Lower leg skin (tissue), 4 donors: ENCODE measurements around the gene KCNJ10. TPM values are rescaled to one million over a fixed set of nuclear protein-coding genes. Genes with fewer than 3 reads are reported as not detected.
A peak's percentile ranks its signal among the peaks of the same experiment; 100 is the strongest.

Source experiments
- DNase-seq, 2 donors: peaks; one replicate each; pipeline ENCODE4 v3.0.0-alpha.2; 2019; ENCODE audit warnings: low spot score in 2 of 2
- H3K4me3 ChIP-seq: fragments of 200-600 bp; sonication (generic); 2 replicates; pipeline ENCODE4 v1.5.1; 2017; ENCODE audit warnings: mild to moderate bottlenecking, low read depth; ENCODE audit not compliant: poor library complexity, severe bottlenecking
- POLR2A ChIP-seq, 2 donors: fragments of 450-650 bp; IDR thresholded peaks; one replicate each; pipeline ENCODE4 v1.6.1; 2016 to 2017; ENCODE audit warnings: antibody characterized with exemption in 2 of 2, mild to moderate bottlenecking in 1 of 2, moderate library complexity in 1 of 2
- WGBS, 2 donors: methylation state at CpG; one replicate each; pipeline ENCODE4 v1.1.5; 2018; 5-methylcytosine and 5-hydroxymethylcytosine counted together
- intact Hi-C: fragments of 100-400 bp; cut with DNase I; formaldehyde crosslinking; loops from one replicate; pipeline ENCODE4 v1.15.0; 2023; ENCODE audit warnings: low total_unique reads
- total RNA-seq, 4 donors: library from RNA; depleted of rRNA; stranded (reverse); fragments of >200 nt; gene quantifications; one replicate each; pipeline ENCODE4 v1.1.0, GENCODE V29; 2016
- TF ChIP-seq, protein P1 (sequence below), 3 donors: fragments of 450-650 bp; IDR thresholded peaks; one replicate each; pipeline ENCODE4 v1.5.1; 2016; ENCODE audit warnings: antibody characterized with exemption in 3 of 3, mild to moderate bottlenecking in 3 of 3, moderate library complexity in 2 of 3

KCNJ10 gene
- not detected for total RNA-seq

DNA sequence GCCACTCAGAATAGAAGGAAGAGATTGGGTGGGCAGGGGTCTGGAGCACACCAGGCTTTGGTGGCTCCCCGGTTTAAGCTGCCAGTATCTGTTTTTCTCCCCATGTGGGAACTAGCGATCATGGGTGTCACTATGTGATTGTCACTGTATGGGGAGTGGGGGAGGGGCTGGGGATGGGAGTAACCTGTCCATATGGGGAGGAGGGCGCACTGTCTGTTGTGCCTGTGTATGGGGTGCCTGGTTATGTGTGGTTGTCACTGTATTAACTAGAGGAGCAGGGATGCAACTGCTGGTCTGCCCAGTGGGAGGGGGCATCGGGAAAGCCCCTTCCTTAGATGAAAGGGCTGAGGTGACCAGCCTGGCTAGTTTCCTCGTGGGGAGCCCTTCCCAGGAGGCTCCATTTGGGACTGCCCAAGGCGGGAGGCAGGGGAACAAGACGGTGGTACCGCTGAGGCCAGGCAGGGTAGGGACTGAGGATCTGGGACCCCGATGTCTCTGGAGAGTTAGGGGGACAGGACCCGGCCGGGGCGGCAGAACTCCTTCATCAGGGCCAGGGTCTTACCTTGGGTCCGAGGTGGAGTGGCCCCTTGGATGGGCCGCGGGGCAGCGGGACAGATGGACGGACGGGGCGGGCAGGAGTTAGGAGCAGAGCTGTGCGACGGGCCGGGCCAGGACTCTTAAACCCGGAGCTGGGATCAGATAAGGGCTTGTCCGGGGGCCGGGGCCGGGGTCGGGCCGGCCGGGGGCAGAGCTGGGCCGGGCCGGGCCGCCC lies at the start of gene KCNJ10:
Gene KCNJ10 (minus strand): TSS at position 701 of the 772 bp plus-strand sequence. CDS start 27,628 bp downstream, outside the sequence.
- peak within 1 kb of the TSS; percentile 4 for H3K4me3 ChIP-seq
- TF ChIP-seq, protein P1, sequence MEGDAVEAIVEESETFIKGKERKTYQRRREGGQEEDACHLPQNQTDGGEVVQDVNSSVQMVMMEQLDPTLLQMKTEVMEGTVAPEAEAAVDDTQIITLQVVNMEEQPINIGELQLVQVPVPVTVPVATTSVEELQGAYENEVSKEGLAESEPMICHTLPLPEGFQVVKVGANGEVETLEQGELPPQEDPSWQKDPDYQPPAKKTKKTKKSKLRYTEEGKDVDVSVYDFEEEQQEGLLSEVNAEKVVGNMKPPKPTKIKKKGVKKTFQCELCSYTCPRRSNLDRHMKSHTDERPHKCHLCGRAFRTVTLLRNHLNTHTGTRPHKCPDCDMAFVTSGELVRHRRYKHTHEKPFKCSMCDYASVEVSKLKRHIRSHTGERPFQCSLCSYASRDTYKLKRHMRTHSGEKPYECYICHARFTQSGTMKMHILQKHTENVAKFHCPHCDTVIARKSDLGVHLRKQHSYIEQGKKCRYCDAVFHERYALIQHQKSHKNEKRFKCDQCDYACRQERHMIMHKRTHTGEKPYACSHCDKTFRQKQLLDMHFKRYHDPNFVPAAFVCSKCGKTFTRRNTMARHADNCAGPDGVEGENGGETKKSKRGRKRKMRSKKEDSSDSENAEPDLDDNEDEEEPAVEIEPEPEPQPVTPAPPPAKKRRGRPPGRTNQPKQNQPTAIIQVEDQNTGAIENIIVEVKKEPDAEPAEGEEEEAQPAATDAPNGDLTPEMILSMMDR (IDR thresholded peaks at IDR 0.05), result no peak
- TF ChIP-seq POLR2A (IDR thresholded peaks at IDR 0.05), result no peak
- intact Hi-C loops, result no loop called here
- no peak for DNase-seq
- 16 to 17% methylated on average over 24 to 25 of the region's 32 CpGs for WGBS, 2 donors

DNA sequence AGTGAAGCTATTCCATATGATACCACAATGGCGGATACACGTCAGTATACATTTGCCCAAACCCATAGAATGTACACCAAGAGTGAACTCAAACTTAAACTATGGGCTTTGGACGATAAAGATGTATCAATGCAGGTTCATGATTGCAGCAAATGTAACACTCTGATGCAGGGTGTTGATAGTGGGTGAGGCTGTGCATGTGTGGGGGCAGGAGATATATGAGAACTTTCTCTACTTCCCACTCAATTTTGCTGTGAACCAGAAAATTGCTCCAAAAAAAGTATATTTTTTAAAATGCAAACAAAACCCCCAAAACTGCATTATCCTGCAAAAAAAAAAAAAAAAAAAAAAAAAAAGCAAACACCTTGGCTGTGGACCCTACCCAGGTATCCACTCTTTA lies 49.0 kb upstream of the KCNJ10 start:
- 77 to 92% methylated on average over 3 of the region's 3 CpGs for WGBS, 2 donors
- no peak for TF ChIP-seq POLR2A (IDR thresholded peaks at IDR 0.05)
- TF ChIP-seq, protein P1 (IDR thresholded peaks at IDR 0.05), result no peak
- intact Hi-C loops, result no loop called here

DNA sequence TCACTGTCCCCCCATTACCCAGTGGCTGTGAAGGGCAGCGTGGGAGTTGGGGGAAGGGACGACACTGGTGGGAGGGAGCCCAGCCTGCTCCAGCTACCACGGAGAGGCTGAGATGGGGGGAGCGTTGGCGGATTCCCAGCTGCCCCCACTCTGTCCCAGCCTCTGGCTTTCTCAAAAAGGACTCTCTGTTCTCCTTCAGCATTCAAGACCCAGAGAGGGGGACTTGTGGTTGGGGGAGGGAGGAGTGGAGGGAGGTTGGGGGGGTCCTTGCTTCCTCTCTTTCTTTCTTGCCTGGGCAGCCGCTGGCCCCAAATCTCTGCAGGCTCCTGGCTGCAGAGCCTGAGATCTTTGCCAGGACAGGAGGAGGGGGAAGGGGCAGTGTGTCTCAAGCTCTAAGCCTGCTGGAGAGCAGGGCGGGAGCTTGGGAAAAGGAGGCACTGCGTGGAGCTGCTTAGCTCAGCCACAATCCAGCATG lies 47.8 kb upstream of the KCNJ10 start:
- no peak overlapping the region for H3K4me3 ChIP-seq
- intact Hi-C loops, result no loop called here
- WGBS, 2 donors, result 27 to 30% methylated on average over 6 to 8 of the region's 8 CpGs
- TF ChIP-seq, protein P1 (IDR thresholded peaks at IDR 0.05), result no peak
- no peak for TF ChIP-seq POLR2A (IDR thresholded peaks at IDR 0.05)
- no peak for DNase-seq

More for the DNA sequence above, 49.0 kb upstream of the KCNJ10 start:
- no peak for DNase-seq
- H3K4me3 ChIP-seq, result no peak overlapping the region

DNA sequence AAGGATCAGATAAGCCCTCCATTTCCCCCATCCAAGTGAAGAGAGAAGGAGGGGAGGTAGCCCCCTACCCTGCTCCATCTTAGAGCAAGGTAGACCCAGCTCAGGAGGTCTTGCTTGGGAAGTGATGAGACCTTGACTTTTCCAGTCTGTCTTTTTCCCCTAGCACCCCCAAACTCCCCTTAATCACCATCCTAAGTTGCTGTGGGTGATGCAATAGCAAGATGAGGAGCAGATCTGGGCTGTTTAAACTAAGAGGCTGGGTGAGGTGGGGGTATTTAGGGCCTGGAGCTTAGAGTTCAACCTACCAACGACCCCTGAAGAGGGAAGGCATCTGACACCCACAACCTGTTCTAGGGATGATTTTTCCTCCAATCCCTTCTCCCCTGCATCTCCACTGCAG lies 47.3 kb upstream of the KCNJ10 start:
- TF ChIP-seq, protein P1 (IDR thresholded peaks at IDR 0.05), result no peak
- no peak for TF ChIP-seq POLR2A (IDR thresholded peaks at IDR 0.05)
- H3K4me3 ChIP-seq, result no peak overlapping the region
- 22 to 27% methylated on average over 1 of the region's 1 CpG for WGBS, 2 donors
- intact Hi-C loops, result no loop called here
- no peak for DNase-seq

DNA sequence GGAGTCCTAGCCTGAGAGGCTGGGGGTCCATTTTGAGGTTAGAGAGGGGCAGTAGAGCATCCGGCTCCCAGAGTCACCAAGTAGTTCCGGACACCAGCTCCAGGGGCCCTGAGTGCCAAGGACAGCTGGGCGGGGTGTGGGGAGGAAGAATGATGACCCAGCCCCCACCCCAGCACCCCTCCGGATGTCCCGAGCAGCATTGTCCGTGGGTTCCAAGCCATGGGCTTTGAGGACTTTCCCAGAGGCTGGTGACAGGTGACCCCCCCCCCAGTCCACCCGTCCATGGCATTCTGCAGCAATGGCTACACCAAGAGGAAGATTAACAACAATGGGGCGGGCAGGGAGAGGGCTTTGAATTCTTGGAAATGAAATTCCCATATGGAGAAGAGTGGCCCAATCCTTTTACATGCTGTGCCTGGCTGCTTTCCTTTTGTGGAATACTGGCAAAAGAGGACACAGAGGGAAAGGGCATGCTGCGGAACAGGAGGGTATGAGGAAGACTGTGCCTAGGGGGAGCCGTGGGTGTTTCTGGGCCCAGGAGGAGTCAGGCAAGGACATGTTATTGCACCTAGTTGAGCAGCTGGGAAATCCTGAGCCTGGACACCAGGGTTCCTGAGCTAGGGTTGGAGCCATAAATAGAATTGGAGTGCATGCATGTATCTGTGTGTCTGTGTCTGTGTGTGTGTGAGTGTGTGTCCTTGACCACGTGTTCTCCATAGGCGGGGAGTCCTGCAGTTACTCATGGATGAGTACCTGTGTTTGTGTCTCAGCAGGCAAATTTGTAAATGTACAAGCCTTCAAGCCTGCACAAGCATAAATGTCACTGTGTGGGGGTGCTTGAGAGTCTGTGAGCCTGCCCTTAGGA lies 46.6 kb upstream of the KCNJ10 start:
- no peak for DNase-seq
- WGBS, 2 donors, result 54% methylated on average over 12 of the region's 12 CpGs
- H3K4me3 ChIP-seq, result no peak overlapping the region
- TF ChIP-seq POLR2A (IDR thresholded peaks at IDR 0.05), result no peak
- TF ChIP-seq, protein P1 (IDR thresholded peaks at IDR 0.05), result no peak
- intact Hi-C loops, result no loop called here
